Peyer's patch (tissue), 4 donors: ENCODE measurements around the gene SLC4A5.

Experiments
- POLR2A ChIP-seq, 2 donors: fragments of 450-650 bp; IDR thresholded peaks; one replicate each; pipeline ENCODE4 v1.5.1; 2017; ENCODE audit warnings: antibody characterized with exemption in 2 of 2, mild to moderate bottlenecking in 2 of 2, moderate library complexity in 2 of 2
- TF ChIP-seq, protein P1 (sequence below), 6 experiments: fragments of 450-650 bp in 4 of 6; fragments of 200-600 bp in 2 of 6; sonication (generic) in 1 of 6; IDR thresholded peaks; one replicate each; pipeline ENCODE4 v1.5.1; 2017 to 2019; ENCODE audit warnings: antibody characterized with exemption in 6 of 6, mild to moderate bottlenecking in 3 of 6, moderate library complexity in 1 of 6

DNA sequence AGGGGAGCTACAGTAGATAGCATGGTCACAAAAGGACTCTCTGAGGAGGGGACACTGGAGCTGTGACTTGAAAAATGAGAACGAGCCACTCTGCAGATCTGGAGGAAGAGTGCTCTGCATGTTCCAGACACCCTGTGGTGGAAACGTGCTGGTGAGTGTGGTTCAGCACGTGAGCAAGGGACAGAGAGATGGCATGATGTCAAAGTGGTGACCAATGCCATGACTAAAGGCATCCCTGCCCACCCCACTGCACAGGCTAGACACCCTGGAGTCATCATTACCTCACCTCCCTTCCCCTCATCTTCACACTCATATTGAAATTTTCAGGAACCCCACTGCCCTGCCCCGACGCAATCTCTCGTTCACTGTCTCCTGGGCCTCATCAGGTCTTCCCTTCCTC is 56.5 kb downstream of the SLC4A5 start:
- TF ChIP-seq, protein P1, sequence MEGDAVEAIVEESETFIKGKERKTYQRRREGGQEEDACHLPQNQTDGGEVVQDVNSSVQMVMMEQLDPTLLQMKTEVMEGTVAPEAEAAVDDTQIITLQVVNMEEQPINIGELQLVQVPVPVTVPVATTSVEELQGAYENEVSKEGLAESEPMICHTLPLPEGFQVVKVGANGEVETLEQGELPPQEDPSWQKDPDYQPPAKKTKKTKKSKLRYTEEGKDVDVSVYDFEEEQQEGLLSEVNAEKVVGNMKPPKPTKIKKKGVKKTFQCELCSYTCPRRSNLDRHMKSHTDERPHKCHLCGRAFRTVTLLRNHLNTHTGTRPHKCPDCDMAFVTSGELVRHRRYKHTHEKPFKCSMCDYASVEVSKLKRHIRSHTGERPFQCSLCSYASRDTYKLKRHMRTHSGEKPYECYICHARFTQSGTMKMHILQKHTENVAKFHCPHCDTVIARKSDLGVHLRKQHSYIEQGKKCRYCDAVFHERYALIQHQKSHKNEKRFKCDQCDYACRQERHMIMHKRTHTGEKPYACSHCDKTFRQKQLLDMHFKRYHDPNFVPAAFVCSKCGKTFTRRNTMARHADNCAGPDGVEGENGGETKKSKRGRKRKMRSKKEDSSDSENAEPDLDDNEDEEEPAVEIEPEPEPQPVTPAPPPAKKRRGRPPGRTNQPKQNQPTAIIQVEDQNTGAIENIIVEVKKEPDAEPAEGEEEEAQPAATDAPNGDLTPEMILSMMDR (IDR thresholded peaks at IDR 0.05): no peak
- no peak for TF ChIP-seq POLR2A (IDR thresholded peaks at IDR 0.05)
